Ovary (tissue), 3 donors: Measurements from ENCODE around the gene UBL5.

Experiments
- EP300 ChIP-seq: sonication (generic); formaldehyde crosslinking; IDR thresholded peaks from one replicate; pipeline ENCODE4 v1.6.1; 2017; ENCODE audit warnings: antibody characterized with exemption
- POLR2A ChIP-seq: fragments of 450-650 bp; IDR thresholded peaks from one replicate; pipeline ENCODE4 v1.6.1; 2017; ENCODE audit warnings: antibody characterized with exemption, mild to moderate bottlenecking, moderate library complexity
- TF ChIP-seq, protein P1 (sequence below), 3 donors: fragments of 450-650 bp in 2 of 3; fragments of 200-600 bp in 1 of 3; IDR thresholded peaks; one replicate each; pipeline versions ENCODE4 v1.5.1 to v1.8.0; 2016 to 2022; ENCODE audit warnings: antibody characterized with exemption in 3 of 3, mild to moderate bottlenecking in 1 of 3
- donor health status: DM: no; HTN: no; CAD: no.

DNA sequence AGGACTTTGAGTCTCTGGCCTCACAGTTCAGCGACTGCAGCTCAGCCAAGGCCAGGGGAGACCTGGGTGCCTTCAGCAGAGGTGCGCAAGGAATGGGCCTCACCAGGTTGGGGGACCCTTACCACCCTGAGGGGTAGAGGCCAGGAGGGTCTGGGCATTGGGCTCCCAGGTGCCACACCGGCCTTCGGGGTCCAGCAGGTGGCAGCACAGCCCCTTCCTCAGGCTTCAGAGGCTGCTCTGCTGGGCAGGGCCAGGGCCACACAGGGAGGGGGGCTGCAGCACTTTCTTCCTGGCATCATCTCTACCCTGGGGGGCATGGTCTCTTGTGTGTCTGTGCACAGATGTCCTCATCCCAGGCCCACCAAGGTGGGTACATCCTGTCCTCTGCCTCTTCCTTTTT, 20.3 kb downstream of the UBL5 start:
- TF ChIP-seq, protein P1, sequence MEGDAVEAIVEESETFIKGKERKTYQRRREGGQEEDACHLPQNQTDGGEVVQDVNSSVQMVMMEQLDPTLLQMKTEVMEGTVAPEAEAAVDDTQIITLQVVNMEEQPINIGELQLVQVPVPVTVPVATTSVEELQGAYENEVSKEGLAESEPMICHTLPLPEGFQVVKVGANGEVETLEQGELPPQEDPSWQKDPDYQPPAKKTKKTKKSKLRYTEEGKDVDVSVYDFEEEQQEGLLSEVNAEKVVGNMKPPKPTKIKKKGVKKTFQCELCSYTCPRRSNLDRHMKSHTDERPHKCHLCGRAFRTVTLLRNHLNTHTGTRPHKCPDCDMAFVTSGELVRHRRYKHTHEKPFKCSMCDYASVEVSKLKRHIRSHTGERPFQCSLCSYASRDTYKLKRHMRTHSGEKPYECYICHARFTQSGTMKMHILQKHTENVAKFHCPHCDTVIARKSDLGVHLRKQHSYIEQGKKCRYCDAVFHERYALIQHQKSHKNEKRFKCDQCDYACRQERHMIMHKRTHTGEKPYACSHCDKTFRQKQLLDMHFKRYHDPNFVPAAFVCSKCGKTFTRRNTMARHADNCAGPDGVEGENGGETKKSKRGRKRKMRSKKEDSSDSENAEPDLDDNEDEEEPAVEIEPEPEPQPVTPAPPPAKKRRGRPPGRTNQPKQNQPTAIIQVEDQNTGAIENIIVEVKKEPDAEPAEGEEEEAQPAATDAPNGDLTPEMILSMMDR (IDR thresholded peaks at IDR 0.05), result no peak
- no peak for TF ChIP-seq POLR2A
- TF ChIP-seq EP300, result no peak
